SH-SY5Y (cell line): ENCODE measurements around the gene ZNF106.

Experiments used
- GATA2 ChIP-seq: IDR thresholded peaks from 2 replicates; pipeline ENCODE4 v1.6.1; 2011; ENCODE audit warnings: mild to moderate bottlenecking, low read depth, low read length
- GATA3 ChIP-seq: IDR thresholded peaks from 2 replicates; pipeline ENCODE4 v1.6.1; 2011; ENCODE audit warnings: low read depth, mild to moderate bottlenecking, low read length, moderate library complexity

- TF ChIP-seq GATA2 (no peak), GATA3 (no peak)
Observed at GRCh38 chr15:42450425-42450790, 40.5 kb downstream of the ZNF106 start.
